Measurements from ENCODE around the gene FNIP1.

DNA sequence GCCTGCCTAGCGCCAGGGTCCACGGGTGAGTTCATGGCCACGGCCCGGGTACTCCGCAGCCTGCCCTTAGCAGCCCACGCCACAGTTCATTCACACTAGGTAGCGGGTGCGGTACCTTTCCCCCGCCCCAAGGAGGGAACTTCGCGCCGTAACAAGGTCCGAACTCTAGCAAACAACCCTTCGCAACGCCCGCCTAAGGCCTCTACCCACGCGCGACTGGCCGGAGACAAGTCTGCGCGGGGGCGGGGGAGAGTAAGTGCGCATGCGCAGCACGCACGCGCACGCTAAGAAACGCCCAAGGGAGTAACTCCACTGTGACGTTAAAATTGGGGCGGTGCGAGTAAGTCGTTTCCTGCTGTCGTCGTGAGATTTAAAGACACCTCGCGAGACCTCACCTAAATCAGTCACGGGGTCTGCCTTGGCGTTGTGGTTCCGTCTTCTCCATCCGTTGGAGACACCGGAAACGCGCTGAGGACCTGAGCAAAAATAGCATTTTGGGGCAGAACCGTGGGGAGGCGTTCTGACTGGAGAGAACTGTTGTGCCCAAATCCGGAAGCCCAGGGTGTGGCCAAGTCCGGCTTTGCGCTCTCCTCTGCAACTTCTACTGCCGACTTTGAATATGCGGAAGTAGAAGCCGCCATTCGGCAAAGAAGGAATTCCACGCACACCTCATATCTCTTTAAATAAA is 161.7 kb downstream of the FNIP1 start, which contains the start of gene RAPGEF6:
- TF ChIP-seq, protein P1, sequence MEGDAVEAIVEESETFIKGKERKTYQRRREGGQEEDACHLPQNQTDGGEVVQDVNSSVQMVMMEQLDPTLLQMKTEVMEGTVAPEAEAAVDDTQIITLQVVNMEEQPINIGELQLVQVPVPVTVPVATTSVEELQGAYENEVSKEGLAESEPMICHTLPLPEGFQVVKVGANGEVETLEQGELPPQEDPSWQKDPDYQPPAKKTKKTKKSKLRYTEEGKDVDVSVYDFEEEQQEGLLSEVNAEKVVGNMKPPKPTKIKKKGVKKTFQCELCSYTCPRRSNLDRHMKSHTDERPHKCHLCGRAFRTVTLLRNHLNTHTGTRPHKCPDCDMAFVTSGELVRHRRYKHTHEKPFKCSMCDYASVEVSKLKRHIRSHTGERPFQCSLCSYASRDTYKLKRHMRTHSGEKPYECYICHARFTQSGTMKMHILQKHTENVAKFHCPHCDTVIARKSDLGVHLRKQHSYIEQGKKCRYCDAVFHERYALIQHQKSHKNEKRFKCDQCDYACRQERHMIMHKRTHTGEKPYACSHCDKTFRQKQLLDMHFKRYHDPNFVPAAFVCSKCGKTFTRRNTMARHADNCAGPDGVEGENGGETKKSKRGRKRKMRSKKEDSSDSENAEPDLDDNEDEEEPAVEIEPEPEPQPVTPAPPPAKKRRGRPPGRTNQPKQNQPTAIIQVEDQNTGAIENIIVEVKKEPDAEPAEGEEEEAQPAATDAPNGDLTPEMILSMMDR (conservative IDR thresholded peaks at IDR 0.05): peak; percentile 7; the same call in 1 of the 2 replicates
- TF ChIP-seq ZFX (IDR thresholded peaks at IDR 0.05): peak; percentile 63

Data from C4-2B (cell line).